HepG2 (cell line): ENCODE data around the gene COG1. TPM values are rescaled to one million over a fixed set of nuclear protein-coding genes. Genes with fewer than 3 reads are reported as not detected.

Source experiments
- ATAC-seq: fragments of 200-7000 bp; cut with Tn5 transposase; 3 replicates; pipeline ENCODE4 v1.9.1; 2020; ENCODE audit warnings: mild to moderate bottlenecking, moderate library complexity
- BruUV-seq: library from RNA; stranded (reverse); fragments of 400-500 nt; replicated peaks from 2 replicates; lab custom pipeline; 2021; lab: Mats Ljungman, UMichigan
- CTCF ChIA-PET: fragments of 300-600 bp; formaldehyde crosslinking; extraction: SDS; loops from one replicate; lab custom pipeline; 2021; ENCODE audit warnings: low total read pairs, inconsistent platforms, low intra/inter-chr PET ratio; lab: Yijun Ruan, JAX
- POLR2A ChIA-PET: fragments of 350-600 bp; sonication (Branson Sonifier 250); formaldehyde crosslinking; loops from one replicate; lab custom pipeline; 2020; ENCODE audit warnings: antibody characterized with exemption, inconsistent platforms; lab: Yijun Ruan, JAX
- DNase-seq: peaks from one replicate; pipeline ENCODE4 v3.0.0-alpha.2; 2015; ENCODE audit warnings: low spot score
- FAIRE-seq: peaks from 3 replicates; lab custom pipeline; 2011; peaks lifted over from hg19 to GRCh38; lab: Jason Lieb, UNC
- H2AFZ ChIP-seq: one replicate; pipeline ENCODE4 v1.6.1; 2011; ENCODE audit warnings: low read length, inconsistent platforms
- H3K27ac ChIP-seq: fragments of 300-600 bp; 3 replicates; pipeline ENCODE4 v1.8.0; 2011; ENCODE audit warnings: mixed run types, mild to moderate bottlenecking, mixed read lengths, low read length, inconsistent platforms; ENCODE audit not compliant: insufficient read depth; ENCODE audit errors: extremely low read length
- H3K27me3 ChIP-seq, 2 experiments: fragments of 200-600 bp in 1 of 2; 2 replicates in 1 of 2; 3 replicates in 1 of 2; pipeline versions ENCODE4 v1.6.0 to v1.8.0; 2011; ENCODE audit warnings: low read length in 2 of 2, mild to moderate bottlenecking in 2 of 2, moderate library complexity in 2 of 2, inconsistent platforms in 1 of 2; ENCODE audit not compliant: insufficient read depth in 2 of 2, control insufficient read depth in 1 of 2
- H3K36me3 ChIP-seq, 2 experiments: fragments of 200-600 bp in 1 of 2; replicated peaks in 1 of 2; 2 replicates in 1 of 2; 3 replicates in 1 of 2; pipeline versions ENCODE4 v1.5.1 to v1.8.0; 2011; ENCODE audit warnings: low read length in 2 of 2, inconsistent platforms in 1 of 2; ENCODE audit not compliant: insufficient read depth in 2 of 2, control insufficient read depth in 1 of 2
- H3K4me1 ChIP-seq: 2 replicates; pipeline ENCODE4 v1.5.1; 2012; ENCODE audit warnings: low read length, inconsistent platforms; ENCODE audit not compliant: insufficient read depth
- H3K4me2 ChIP-seq: 2 replicates; pipeline ENCODE4 v1.6.0; 2011; ENCODE audit warnings: low read depth, low read length, inconsistent platforms
- H3K4me3 ChIP-seq, 3 experiments: fragments of 200-600 bp in 1 of 3; sonication (generic), shearing (Covaris generic) in 1 of 3; replicated peaks in 1 of 3; 2 replicates each; pipeline ENCODE4 v1.5.1; 2011 to 2016; ENCODE audit warnings: low read length in 3 of 3, inconsistent platforms in 2 of 3, low read depth in 2 of 3, mild to moderate bottlenecking in 2 of 3, control low read depth in 1 of 3, mixed read lengths in 1 of 3; ENCODE audit not compliant: insufficient read depth in 1 of 3
- H3K79me2 ChIP-seq: one replicate; pipeline ENCODE4 v1.6.1; 2011; ENCODE audit warnings: low read length, inconsistent platforms; ENCODE audit not compliant: insufficient read depth
- H3K9ac ChIP-seq: 2 replicates; pipeline ENCODE4 v1.6.0; 2011; ENCODE audit warnings: mild to moderate bottlenecking, low read depth, low read length, inconsistent platforms; ENCODE audit not compliant: insufficient read depth
- H3K9me3 ChIP-seq: 2 replicates; pipeline ENCODE4 v1.5.1; 2012; ENCODE audit warnings: mild to moderate bottlenecking, low read length
- H4K20me1 ChIP-seq: 2 replicates; pipeline ENCODE4 v1.6.0; 2011; ENCODE audit warnings: inconsistent platforms, mild to moderate bottlenecking, low read length, moderate library complexity; ENCODE audit not compliant: insufficient read depth
- ARNT ChIP-seq: fragments of 450-650 bp; IDR thresholded peaks from 2 replicates; pipeline ENCODE4 v1.6.1; 2017
- ARNT2 ChIP-seq: sonication (generic); formaldehyde crosslinking; IDR thresholded peaks from 2 replicates; pipeline ENCODE4 v1.8.0; 2022; ENCODE audit warnings: mild to moderate bottlenecking, low read depth, missing genetic modification reagents, moderate library complexity
- CHCHD3 ChIP-seq: sonication (generic); formaldehyde crosslinking; IDR thresholded peaks from 2 replicates; pipeline ENCODE4 v1.8.0; 2022; ENCODE audit warnings: mild to moderate bottlenecking, missing genetic modification reagents, moderate library complexity
- GMEB1 ChIP-seq: sonication (generic); formaldehyde crosslinking; IDR thresholded peaks from 2 replicates; pipeline ENCODE4 v1.5.1; 2020; ENCODE audit warnings: missing genetic modification reagents, mild to moderate bottlenecking, borderline replicate concordance
- MLLT10 ChIP-seq: sonication (generic); formaldehyde crosslinking; IDR thresholded peaks from 2 replicates; pipeline ENCODE4 v1.4.0; 2020; ENCODE audit warnings: missing genetic modification reagents
- RXRB ChIP-seq: IDR thresholded peaks from 2 replicates; pipeline ENCODE4 v1.6.1; 2016; ENCODE audit warnings: borderline replicate concordance, missing genetic modification reagents, missing compliant biosample characterization
- SOX5 ChIP-seq: IDR thresholded peaks from 2 replicates; pipeline ENCODE4 v1.6.1; 2016; ENCODE audit warnings: borderline replicate concordance
- SRF ChIP-seq: IDR thresholded peaks from 2 replicates; pipeline ENCODE4 v1.6.1; 2011; ENCODE audit warnings: mild to moderate bottlenecking, low read depth, low read length, moderate library complexity
- STAT6 ChIP-seq: sonication (generic); formaldehyde crosslinking; IDR thresholded peaks from 2 replicates; pipeline ENCODE4 v1.4.0; 2020; ENCODE audit warnings: missing genetic modification reagents, mild to moderate bottlenecking, borderline replicate concordance
- ZC3H4 ChIP-seq: sonication (generic); formaldehyde crosslinking; IDR thresholded peaks from 2 replicates; pipeline ENCODE4 v1.4.0; 2020; ENCODE audit warnings: missing genetic modification reagents, borderline replicate concordance
- ZNF143 ChIP-seq: sonication (generic); formaldehyde crosslinking; IDR thresholded peaks from 2 replicates; pipeline ENCODE4 v1.4.0; 2020; ENCODE audit warnings: missing genetic modification reagents
- ZNF337 ChIP-seq: sonication (generic); formaldehyde crosslinking; IDR thresholded peaks from 2 replicates; pipeline ENCODE4 v1.5.1; 2020; ENCODE audit warnings: missing genetic modification reagents, low read depth, mild to moderate bottlenecking, borderline replicate concordance
- ZNF343 ChIP-seq: sonication (generic); formaldehyde crosslinking; IDR thresholded peaks from 2 replicates; pipeline ENCODE4 v1.4.0; 2020; ENCODE audit warnings: mild to moderate bottlenecking, missing genetic modification reagents
- ZNF607 ChIP-seq: sonication (generic); formaldehyde crosslinking; IDR thresholded peaks from 2 replicates; pipeline ENCODE4 v1.5.1; 2020; ENCODE audit warnings: missing genetic modification reagents, mild to moderate bottlenecking, borderline replicate concordance
- ZNF709 ChIP-seq: sonication (generic); formaldehyde crosslinking; IDR thresholded peaks from 2 replicates; pipeline ENCODE4 v1.5.0; 2020; ENCODE audit warnings: mild to moderate bottlenecking, missing genetic modification reagents
- ZNF75D ChIP-seq: sonication (generic); formaldehyde crosslinking; IDR thresholded peaks from 2 replicates; pipeline ENCODE4 v1.8.1; 2023; ENCODE audit warnings: missing genetic modification reagents, mild to moderate bottlenecking, borderline replicate concordance
- ZNF766 ChIP-seq: sonication (generic); formaldehyde crosslinking; IDR thresholded peaks from 2 replicates; pipeline ENCODE4 v1.5.0; 2020; ENCODE audit warnings: missing genetic modification reagents, borderline replicate concordance
- ZNF770 ChIP-seq: sonication (generic); formaldehyde crosslinking; IDR thresholded peaks from 2 replicates; pipeline ENCODE4 v1.5.0; 2020; ENCODE audit warnings: mild to moderate bottlenecking, missing genetic modification reagents
- ZZZ3 ChIP-seq: sonication (generic); formaldehyde crosslinking; IDR thresholded peaks from 2 replicates; pipeline ENCODE4 v1.4.0; 2020; ENCODE audit warnings: missing genetic modification reagents, mild to moderate bottlenecking, borderline replicate concordance
- WGBS: methylation state at CpG from one replicate; pipeline ENCODE4 v1.1.6; 2017; ENCODE audit warnings: low lambda C conversion rate; 5-methylcytosine and 5-hydroxymethylcytosine counted together
- in situ Hi-C: cut with HindIII; loops from 2 replicates; pipeline ENCODE4 v1.10.0; 2017; ENCODE audit warnings: low pct_unique_long_range_greater_than_20kb; ENCODE audit not compliant: extremely low pct_ligation_motif_present
- intact Hi-C: fragments of 100-400 bp; cut with micrococcal nuclease; formaldehyde crosslinking; loops from one replicate; pipeline ENCODE4 v1.10.0; 2022; ENCODE audit not compliant: unreplicated experiment
- polyA plus RNA-seq, 8 experiments: library from polyadenylated mRNA; depleted of rRNA in 3 of 8; stranded (reverse) in 7 of 8; unstranded in 1 of 8; fragments of >200 nt; fragmentation: Illumina TruSeq in 4 of 8; extraction: Trizol in 4 of 8; gene quantifications; 2 replicates each; pipeline versions ENCODE4 v1.2.1 to v1.2.3, GENCODE V29; 2011 to 2016; ENCODE audit warnings: low read depth in 4 of 8, missing spikeins in 1 of 8, mixed read lengths in 1 of 8; ENCODE audit not compliant: insufficient read depth in 1 of 8
- total RNA-seq, 5 experiments: library from RNA; depleted of rRNA; stranded (reverse); fragments of >200 nt; fragmentation: Illumina TruSeq; extraction: Trizol; gene quantifications; 2 replicates each; pipeline ENCODE4 v1.2.3, GENCODE V29; 2016; ENCODE audit warnings: low read depth in 1 of 5

The COG1 gene
- total and polyA plus RNA-seq, 2 of the 13 experiments (the other 11 are each of a cell fraction or from before 2014, with no cell fraction given) = 36.6 to 39.7 TPM

DNA sequence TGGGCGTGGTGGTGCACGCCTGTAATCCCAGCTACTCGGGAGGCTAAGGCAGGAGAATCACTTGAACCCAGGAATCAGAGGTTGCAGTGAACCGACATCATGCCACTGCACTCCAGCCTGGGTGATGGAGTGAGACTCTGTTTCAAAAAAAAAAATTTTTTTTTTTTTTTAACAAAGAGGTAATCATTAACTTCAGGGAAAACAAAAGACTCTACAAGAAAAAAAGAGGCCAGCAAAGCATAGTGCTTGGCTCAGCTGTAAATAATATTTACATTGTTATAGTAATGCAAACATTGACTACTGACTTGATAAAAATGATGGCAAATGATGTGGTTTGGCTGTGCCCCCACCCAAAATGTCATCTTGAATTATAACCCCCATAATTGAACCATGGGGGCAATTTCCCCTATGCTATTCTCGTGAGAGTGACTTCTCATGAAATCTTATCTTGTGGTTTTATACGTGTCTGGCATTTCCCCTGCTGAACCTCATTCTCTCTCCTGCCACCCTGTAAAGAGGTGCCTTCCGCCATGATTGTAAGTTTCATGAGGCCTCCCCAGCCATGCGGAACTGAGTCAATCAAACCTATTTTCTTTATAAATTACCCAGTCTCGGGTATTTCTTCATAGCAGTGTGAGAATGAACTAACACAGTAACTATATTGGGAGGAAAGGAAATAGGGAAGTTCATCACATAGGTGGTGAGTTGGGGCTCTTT is 40.8 kb upstream of the COG1 start:
- in situ Hi-C loops = no loop called here
- ATAC-seq = peak; percentile 43
- WGBS = 3% methylated on average over 9 of the region's 9 CpGs
- TF ChIP-seq ZNF337 (no peak), CHCHD3 (CRISPR knock-in tag) (no peak), ZNF143 (CRISPR knock-in tag) (no peak), ZC3H4 (CRISPR knock-in tag) (no peak), ZNF607 (CRISPR knock-in tag) (no peak), ZZZ3 (CRISPR knock-in tag) (no peak), STAT6 (CRISPR knock-in tag) (no peak), MLLT10 (CRISPR knock-in tag) (no peak), RXRB (CRISPR knock-in tag) (0 out of 2 replicates have a peak, but pooled peaks have one; percentile 16), ARNT2 (no peak), ZNF75D (no peak), GMEB1 (no peak), ZNF766 (CRISPR knock-in tag) (no peak), ZNF770 (peak; percentile 84), SOX5 (CRISPR knock-in tag) (peak; percentile 81; the same call in 1 of the 2 replicates), ARNT (no peak), ZNF343 (no peak), ZNF709 (CRISPR knock-in tag) (no peak), SRF (no peak)

More for the DNA sequence above, 40.8 kb upstream of the COG1 start:
- intact Hi-C loops = loop anchor here (1.0 to 10.0 kb wide), 2 partner anchors 60 to 137 kb away; partner anchors contain the start of gene SLC39A11
- no peaks in the 10 kb centered on the region for H4K20me1 ChIP-seq
- H3K27me3 ChIP-seq = peaks cover 11 to 52% of the 10 kb centered on the region in 2 experiments
- peak; percentile 70 for DNase-seq
- ChIA-PET CTCF (no interaction called here), POLR2A (no interaction called here)
- H3K9ac ChIP-seq = no peak overlapping the region
- FAIRE-seq = no peak
- H3K79me2 ChIP-seq = no peaks in the 10 kb centered on the region
- peak overlapping the region; percentile 23 for H3K27ac ChIP-seq
- H3K4me3 ChIP-seq = peak overlapping the region in 1 of 3 experiments; percentile 26; a peak in 1 of 6 replicates
- peak overlapping the region; percentile 61 for H3K4me2 ChIP-seq
- H2AFZ ChIP-seq = no peak overlapping the region
- peaks cover 47% of the 10 kb centered on the region for H3K4me1 ChIP-seq
- no TSS peak for BruUV-seq
- H3K9me3 ChIP-seq = no peaks in the 10 kb centered on the region
- no peaks in the 10 kb centered on the region for H3K36me3 ChIP-seq
